Effector memory CD4-positive, alpha-beta T cell (primary cell): ENCODE results near the gene ABCA7.
A peak's percentile ranks its signal among the peaks of the same experiment; 100 is the strongest.

Experiments used
- DNase-seq, 3 donors: peaks; one replicate each; pipeline ENCODE4 v3.0.0-alpha.2; 2020
- H3K27ac ChIP-seq: 2 replicates; pipeline ENCODE4 v1.7.0; 2013; ENCODE audit warnings: mild to moderate bottlenecking, low read length, moderate library complexity; ENCODE audit not compliant: insufficient read depth, poor library complexity, severe bottlenecking
- H3K27me3 ChIP-seq: replicated peaks from 2 replicates; pipeline ENCODE4 v1.7.0; 2013; ENCODE audit warnings: mild to moderate bottlenecking, low read length; ENCODE audit not compliant: insufficient read depth, control insufficient read depth, poor library complexity, severe bottlenecking
- H3K36me3 ChIP-seq: 2 replicates; pipeline ENCODE4 v1.7.0; 2013; ENCODE audit warnings: mild to moderate bottlenecking, low read length, moderate library complexity; ENCODE audit not compliant: control insufficient read depth, insufficient read depth
- H3K4me1 ChIP-seq: 2 replicates; pipeline ENCODE4 v1.7.0; 2013; ENCODE audit warnings: low read length, mild to moderate bottlenecking; ENCODE audit not compliant: control insufficient read depth, insufficient read depth, poor library complexity, severe bottlenecking
- H3K4me3 ChIP-seq: 2 replicates; pipeline ENCODE4 v1.7.0; 2013; ENCODE audit warnings: low read length, low read depth, mild to moderate bottlenecking; ENCODE audit not compliant: insufficient read depth, poor library complexity, severe bottlenecking
- H3K9me3 ChIP-seq: 2 replicates; pipeline ENCODE4 v1.7.0; 2013; ENCODE audit warnings: mild to moderate bottlenecking, low read length, moderate library complexity; ENCODE audit not compliant: control insufficient read depth

ABCA7 gene

DNA sequence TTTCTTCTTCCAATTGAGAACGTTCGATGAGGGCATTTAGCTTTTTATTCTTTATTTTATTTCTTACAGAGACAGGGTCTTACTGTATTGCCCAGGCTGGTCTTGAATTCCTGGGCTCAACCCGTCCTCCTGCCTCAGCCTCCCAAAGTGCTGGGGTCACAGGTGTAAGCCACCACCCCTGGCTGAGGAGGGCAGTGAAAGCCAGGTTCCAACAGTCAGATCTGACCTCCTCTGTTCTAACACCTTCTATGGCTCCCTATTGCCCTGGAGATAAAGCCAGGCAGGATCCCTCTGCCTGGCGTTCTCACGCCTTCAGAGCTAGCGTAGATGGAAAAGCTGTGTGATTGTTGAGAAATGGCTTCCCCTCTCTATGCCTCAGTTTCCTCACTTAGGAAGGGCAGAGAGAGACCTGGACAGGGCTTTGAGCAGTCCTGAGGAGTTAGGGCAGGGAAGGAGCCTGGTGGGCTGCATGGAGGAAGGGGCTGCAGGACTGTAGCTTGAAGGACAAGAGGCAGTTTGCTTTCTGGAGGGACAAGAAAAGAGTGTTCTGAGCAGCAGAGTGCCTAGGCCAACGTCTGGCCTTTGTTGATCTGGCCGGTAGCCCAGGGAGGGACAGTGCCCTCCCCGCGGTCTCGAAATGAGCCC is 32.6 kb downstream of the ABCA7 start:
- peaks cover 51% of the 10 kb centered on the region for H3K36me3 ChIP-seq
- no peak overlapping the region for H3K4me3 ChIP-seq
- peak overlapping the region; percentile 50 for H3K27ac ChIP-seq
- no peaks in the 10 kb centered on the region for H3K9me3 ChIP-seq
- peaks cover 88% of the 10 kb centered on the region for H3K4me1 ChIP-seq
- DNase-seq, result no peak
- H3K27me3 ChIP-seq, result no peaks in the 10 kb centered on the region

DNA sequence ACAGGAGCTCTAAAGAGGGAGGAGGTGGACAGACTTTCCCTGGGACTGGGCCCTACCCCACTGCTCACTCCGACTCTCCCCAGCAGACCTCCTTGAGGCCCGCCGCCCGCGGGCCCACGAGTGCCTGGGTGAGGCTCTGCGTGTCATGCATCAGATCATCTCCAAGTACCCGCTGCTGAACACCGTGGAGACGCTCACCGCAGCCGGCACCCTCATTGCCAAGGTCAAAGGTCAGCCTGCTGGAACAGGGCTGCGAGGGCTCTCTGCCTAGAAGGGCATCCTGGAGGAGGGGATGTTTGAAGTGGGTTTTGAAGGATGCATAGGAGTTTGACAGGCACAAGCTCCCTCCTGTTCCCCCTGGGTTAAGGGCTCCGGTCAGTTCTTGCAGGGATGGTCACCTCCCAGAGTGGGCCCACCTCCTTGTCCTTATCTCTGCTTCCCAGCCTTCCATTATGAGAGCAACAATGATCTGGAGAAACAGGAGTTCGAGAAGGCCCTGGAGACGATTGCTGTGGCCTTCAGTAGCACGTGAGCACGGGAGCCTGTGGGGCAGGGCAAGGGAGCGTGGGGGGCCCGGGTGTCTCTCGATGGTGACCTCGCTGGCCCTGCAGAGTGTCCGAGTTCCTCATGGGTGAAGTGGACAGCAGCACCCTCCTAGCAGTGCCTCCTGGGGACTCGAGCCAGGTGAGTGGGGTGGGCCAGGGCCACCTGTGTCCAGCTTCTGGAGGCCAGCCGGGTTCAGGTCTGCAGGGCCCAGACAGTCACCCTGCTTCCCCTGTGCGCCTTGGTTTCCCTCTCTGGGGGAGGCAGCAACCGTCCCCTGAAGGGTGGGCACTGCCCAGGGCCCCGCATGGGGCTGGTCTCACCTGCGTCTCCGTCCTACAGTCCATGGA is 33.4 kb downstream of the ABCA7 start:
- Histone ChIP-seq H3K36me3 (peaks cover 53% of the 10 kb centered on the region), H3K27ac (peak overlapping the region; percentile 52), H3K4me1 (peaks cover 84% of the 10 kb centered on the region), H3K9me3 (no peaks in the 10 kb centered on the region), H3K27me3 (no peaks in the 10 kb centered on the region), H3K4me3 (no peak overlapping the region)
- DNase-seq, result no peak

DNA sequence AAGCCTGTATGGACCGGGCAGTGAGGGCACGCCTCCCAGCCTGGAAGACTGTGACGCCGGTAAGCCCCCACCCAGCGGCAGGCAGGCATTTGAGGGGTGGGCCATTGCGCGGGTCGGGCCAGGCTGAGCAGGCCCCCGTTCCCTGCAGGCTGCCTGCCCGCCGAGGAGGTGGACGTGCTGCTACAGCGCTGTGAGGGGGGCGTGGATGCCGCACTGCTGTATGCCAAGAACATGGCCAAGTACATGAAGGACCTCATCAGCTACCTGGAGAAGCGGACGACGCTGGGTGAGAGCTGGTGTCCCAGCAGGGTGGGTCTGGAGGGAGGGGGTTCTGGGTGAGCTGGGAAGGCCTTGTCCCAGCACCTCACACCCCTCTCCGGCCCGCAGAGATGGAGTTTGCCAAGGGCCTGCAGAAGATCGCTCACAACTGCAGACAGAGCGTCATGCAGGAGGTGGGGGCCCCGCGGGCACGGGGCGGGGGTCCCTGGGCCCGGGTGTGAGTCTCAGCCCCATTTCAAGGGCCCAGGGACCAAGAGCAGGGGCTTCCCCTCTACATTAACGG is 34.1 kb downstream of the ABCA7 start:
- H3K36me3 ChIP-seq, result peaks cover 53% of the 10 kb centered on the region
- H3K4me3 ChIP-seq, result peak overlapping the region; percentile 11
- peak overlapping the region; percentile 52 for H3K27ac ChIP-seq
- peaks cover 80% of the 10 kb centered on the region for H3K4me1 ChIP-seq
- no peaks in the 10 kb centered on the region for H3K27me3 ChIP-seq
- H3K9me3 ChIP-seq, result no peaks in the 10 kb centered on the region
- no peak for DNase-seq

DNA sequence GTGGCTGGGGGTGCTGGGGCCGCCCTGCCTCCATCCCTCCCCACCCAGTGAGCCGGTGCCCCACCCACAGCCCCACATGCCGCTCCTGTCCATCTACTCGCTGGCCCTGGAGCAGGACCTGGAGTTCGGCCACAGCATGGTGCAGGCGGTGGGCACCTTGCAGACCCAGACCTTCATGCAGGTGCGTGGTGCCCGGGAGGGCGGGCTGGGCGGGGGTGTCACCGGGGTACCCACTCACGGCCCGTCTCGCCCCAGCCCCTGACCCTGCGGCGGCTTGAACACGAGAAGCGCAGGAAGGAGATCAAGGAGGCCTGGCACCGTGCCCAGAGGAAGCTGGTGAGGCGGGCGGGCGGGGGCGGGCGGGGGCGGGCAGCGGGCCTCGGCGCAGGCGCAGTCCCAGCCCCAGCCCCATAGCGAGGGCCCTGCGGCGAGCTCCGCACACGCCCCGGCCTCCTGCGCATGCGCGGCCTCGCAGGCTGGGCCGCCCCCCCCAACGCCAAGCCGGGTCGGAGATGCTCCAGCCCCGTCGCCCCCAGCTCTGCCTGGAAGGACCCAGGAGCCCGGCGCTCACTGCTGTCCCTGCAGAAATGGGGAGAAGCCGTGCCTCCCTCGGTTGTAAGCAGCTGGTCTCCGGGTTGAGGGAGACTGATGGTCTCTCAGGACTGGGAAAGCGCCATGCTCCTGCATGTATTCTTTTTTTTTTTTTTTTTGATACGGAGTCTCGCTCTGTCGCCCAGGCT is 34.8 kb downstream of the ABCA7 start:
- Histone ChIP-seq H3K36me3 (peaks cover 60% of the 10 kb centered on the region), H3K9me3 (no peaks in the 10 kb centered on the region), H3K27ac (peak overlapping the region; percentile 92), H3K4me1 (peaks cover 78% of the 10 kb centered on the region), H3K4me3 (peak overlapping the region; percentile 22), H3K27me3 (no peaks in the 10 kb centered on the region)
- DNase-seq, result peak; percentile 90 to 95 (median 93)

DNA sequence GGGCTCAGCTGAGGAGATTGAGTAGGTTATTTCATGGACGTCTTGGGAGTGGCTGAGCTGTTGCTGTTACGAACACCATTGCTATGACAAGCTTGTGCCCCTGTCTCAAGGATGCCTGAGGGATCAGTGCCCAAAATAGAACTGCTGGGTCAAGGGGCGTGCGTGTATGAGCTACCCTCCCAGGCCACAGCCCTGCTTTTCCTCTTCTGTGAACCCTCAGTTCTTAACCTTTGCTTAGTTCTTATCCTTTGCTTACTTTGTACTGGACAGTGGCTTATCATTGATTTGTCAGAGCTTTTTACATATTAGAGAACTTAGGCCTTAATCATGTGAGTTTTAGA is 36.1 kb downstream of the ABCA7 start:
- H3K4me1 ChIP-seq, result peaks cover 78% of the 10 kb centered on the region

DNA sequence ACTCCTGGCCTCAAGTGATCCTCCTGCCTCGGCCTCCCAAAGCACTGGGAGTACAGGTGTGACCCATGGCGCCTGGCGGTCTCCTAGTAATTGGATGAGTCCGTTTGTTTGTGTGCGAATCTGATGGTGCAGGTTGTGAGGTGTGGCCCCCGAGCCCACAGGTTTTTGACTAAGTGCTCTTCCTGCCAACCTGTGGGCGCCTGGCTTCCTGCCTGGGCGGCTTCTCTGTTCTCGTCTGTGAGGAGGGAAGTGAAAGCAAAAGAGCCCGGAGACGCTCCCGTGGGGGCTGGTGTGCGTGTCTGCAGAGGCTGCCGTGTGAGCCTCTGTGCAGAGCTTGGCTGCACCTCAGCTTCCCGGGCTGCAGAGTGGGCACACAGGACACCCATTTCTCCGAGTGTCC is 37.0 kb downstream of the ABCA7 start:
- H3K36me3 ChIP-seq, result peaks cover 71% of the 10 kb centered on the region
- no peaks in the 10 kb centered on the region for H3K27me3 ChIP-seq
- peak overlapping the region; percentile 68 for H3K4me3 ChIP-seq
- peaks cover 81% of the 10 kb centered on the region for H3K4me1 ChIP-seq
- DNase-seq, result peak; percentile 89 to 92 (median 90)
- H3K9me3 ChIP-seq, result no peaks in the 10 kb centered on the region
- H3K27ac ChIP-seq, result peak overlapping the region; percentile 92

More for the DNA sequence above, 36.1 kb downstream of the ABCA7 start:
- H3K9me3 ChIP-seq, result no peaks in the 10 kb centered on the region
- no peak for DNase-seq
- H3K27me3 ChIP-seq, result no peaks in the 10 kb centered on the region
- H3K4me3 ChIP-seq, result no peak overlapping the region
- peaks cover 67% of the 10 kb centered on the region for H3K36me3 ChIP-seq
- H3K27ac ChIP-seq, result peak overlapping the region; percentile 92

DNA sequence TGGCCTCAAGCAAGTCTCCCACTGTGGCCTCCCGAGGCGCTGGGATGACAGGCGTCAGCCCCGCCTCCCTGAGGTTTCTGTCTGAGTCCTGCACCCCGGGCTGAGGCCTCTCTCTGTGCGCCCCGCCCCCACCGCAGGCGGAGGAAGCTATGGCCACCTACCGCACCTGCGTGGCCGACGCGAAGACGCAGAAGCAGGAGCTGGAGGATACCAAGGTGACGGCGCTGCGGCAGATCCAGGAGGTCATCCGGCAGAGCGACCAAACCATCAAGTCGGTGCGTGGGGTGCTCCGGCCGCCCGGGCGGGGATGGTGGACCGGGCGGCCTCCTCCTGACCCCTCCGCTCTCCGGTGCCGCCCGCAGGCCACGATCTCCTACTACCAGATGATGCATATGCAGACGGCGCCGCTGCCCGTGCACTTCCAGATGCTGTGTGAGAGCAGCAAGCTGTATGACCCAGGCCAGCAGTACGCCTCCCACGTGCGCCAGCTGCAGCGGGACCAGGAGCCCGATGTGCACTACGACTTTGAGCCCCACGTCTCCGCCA is 39.7 kb downstream of the ABCA7 start:
- Histone ChIP-seq H3K4me1 (peaks cover 71% of the 10 kb centered on the region), H3K27ac (peak overlapping the region; percentile 57), H3K27me3 (no peaks in the 10 kb centered on the region), H3K4me3 (no peak overlapping the region), H3K9me3 (no peaks in the 10 kb centered on the region), H3K36me3 (peaks cover 70% of the 10 kb centered on the region)
- peak in 1 of 3 donors; percentile 44 for DNase-seq

DNA sequence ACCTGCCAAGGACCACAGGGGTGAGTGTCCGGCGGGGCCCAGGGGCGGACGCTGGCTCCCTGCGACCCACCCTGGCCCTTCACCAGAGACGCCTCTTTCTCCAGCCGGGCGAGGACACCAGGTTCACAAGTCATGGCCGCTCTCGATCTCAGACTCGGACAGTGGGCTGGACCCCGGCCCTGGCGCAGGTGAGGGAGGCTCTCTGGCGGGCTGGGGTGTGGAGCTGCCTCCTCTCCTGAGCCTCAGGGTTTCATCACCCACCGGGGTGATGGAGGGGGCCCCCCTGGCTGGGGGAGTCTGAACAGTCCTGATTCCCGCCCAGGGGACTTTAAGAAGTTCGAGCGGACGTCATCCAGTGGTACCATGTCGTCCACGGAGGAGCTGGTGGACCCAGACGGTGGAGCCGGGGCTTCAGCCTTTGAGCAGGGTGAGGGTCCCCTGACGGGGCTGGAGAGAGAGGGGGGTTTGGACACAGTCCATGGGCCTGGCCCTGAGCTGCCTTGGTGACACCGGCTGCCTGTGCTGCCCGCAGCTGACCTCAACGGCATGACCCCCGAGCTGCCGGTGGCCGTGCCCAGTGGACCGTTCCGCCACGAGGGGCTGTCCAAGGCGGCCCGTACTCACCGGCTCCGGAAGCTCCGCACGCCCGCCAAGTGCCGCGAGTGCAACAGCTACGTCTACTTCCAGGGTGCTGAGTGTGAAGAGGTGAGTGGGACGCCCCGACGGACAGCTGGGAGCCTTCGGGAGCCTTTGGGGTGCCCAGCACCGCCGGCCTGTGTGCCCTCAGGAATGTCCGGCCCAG is 40.7 kb downstream of the ABCA7 start:
- Histone ChIP-seq H3K27me3 (no peaks in the 10 kb centered on the region), H3K9me3 (no peaks in the 10 kb centered on the region), H3K27ac (peak overlapping the region; percentile 32), H3K4me1 (peaks cover 63% of the 10 kb centered on the region), H3K4me3 (no peak overlapping the region), H3K36me3 (peaks cover 72% of the 10 kb centered on the region)
- no peak for DNase-seq
